NT2/D1 (cell line): ENCODE data around the gene NAA15.
A peak's percentile ranks its signal among the peaks of the same experiment; 100 is the strongest.
"Not testable (repeated sequence)": the region's sequence is repeated elsewhere in the genome, so short reads cannot be mapped to it uniquely, and the experiment has no call there.

Source experiments
- DNase-seq: peaks from one replicate; pipeline ENCODE4 v3.0.0-alpha.2; 2011; ENCODE audit warnings: low read depth, low spot score
- H3K27me3 ChIP-seq: 2 replicates; pipeline ENCODE4 v1.6.0; 2011; ENCODE audit warnings: mild to moderate bottlenecking; ENCODE audit not compliant: insufficient read length, insufficient read depth
- H3K36me3 ChIP-seq: 2 replicates; pipeline ENCODE4 v1.6.1; 2011; ENCODE audit warnings: mild to moderate bottlenecking, low read length, mixed read lengths; ENCODE audit not compliant: insufficient read depth, insufficient read length
- H3K4me1 ChIP-seq: 2 replicates; pipeline ENCODE4 v1.5.1; 2011; ENCODE audit not compliant: insufficient read depth, insufficient read length
- H3K4me3 ChIP-seq: 2 replicates; pipeline ENCODE4 v1.5.1; 2011; ENCODE audit warnings: low read depth; ENCODE audit not compliant: insufficient read length
- H3K9ac ChIP-seq: 2 replicates; pipeline ENCODE4 v1.6.0; 2011; ENCODE audit warnings: low read depth; ENCODE audit not compliant: insufficient read length
- H3K9me3 ChIP-seq: 2 replicates; pipeline ENCODE4 v1.5.1; 2011; ENCODE audit warnings: mild to moderate bottlenecking, low read length; ENCODE audit not compliant: insufficient read depth
- SUZ12 ChIP-seq: IDR thresholded peaks from 2 replicates; pipeline ENCODE4 v1.6.1; 2011; ENCODE audit not compliant: insufficient read length, insufficient read depth; ENCODE audit errors: extremely low read depth
- YY1 ChIP-seq: IDR thresholded peaks from 2 replicates; pipeline ENCODE4 v1.6.1; 2011; ENCODE audit not compliant: insufficient read length, insufficient read depth
- ZNF274 ChIP-seq: IDR thresholded peaks from 2 replicates; pipeline ENCODE4 v1.6.1; 2011; ENCODE audit warnings: mild to moderate bottlenecking, low read depth, low read length

The NAA15 gene

DNA sequence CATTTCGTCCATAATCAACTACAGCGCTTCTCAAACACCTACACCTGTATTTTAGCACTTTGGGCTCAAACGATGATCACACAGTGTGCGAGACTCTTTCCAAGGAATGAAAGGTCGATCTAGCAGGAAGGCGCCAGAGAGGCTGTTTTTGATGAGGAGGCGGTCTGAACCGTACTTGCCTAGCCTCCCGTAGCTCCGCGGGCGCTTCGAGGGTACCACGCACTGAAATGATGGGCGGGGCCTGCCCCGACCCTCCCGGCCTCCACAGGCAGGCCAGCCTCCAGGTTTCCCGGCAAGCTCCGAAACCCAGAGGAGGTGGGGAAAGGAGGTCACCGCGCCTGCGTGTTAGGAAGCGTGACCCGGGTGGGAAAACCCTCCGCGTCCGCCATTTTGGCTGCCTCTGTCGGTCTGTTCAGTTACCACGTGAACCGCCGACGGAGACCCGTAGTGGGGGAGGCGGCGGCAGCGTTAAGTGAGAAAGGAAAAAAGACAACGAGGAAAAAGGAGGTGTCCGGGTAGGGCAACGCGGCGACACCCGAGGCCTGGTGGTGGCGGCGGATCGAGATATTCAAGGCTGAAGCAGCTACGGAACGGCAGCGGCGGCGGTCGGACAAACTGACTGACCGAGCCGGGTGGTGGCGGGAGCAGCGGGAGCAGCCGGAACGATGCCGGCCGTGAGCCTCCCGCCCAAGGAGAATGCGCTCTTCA is at the start of gene NAA15:
NAA15 (plus strand) TSS at position 393 of the 708 bp plus-strand sequence; CDS start at position 666, 273 bp downstream.
- TF ChIP-seq YY1 = peak; percentile 85
- no peak for TF ChIP-seq ZNF274
- peaks cover 6% of the 10 kb centered on the region; the same call in 1 of the 2 replicates for H3K9me3 ChIP-seq
- H3K27me3 ChIP-seq = no peaks in the 10 kb centered on the region
- H3K4me1 ChIP-seq = no peaks in the 10 kb centered on the region
- DNase-seq = peak; percentile 92
- peak within 1 kb of the TSS; percentile 98 for H3K9ac ChIP-seq
- peaks cover 19% of the 10 kb centered on the region for H3K36me3 ChIP-seq
- peak within 1 kb of the TSS; percentile 93 for H3K4me3 ChIP-seq

DNA sequence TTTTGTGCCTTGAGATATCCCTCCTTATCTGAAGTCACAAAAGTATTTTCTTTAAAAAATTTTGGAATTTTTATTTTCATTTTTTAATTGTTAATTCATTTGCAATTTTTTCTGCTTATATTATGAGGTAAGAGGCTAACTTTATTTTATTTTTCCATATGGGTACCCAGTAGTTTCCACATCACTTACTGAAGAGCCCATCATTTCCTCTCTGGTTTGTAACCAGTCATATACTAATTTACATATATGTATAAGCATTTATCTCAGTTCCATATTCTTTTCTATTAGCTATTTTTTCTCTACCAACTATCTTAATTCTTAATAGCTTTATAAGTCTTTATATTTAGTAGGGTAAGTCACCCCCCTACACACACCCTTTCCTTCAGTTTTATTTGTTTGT is 48.3 kb upstream of the NAA15 start:
- no peaks in the 10 kb centered on the region for H3K27me3 ChIP-seq
- DNase-seq = no peak
- H3K4me1 ChIP-seq = no peaks in the 10 kb centered on the region
- no peak overlapping the region for H3K4me3 ChIP-seq
- no peak overlapping the region for H3K9ac ChIP-seq
- no peak for TF ChIP-seq SUZ12
- TF ChIP-seq YY1 = no peak
- TF ChIP-seq ZNF274 = no peak
- no peaks in the 10 kb centered on the region for H3K9me3 ChIP-seq
- H3K36me3 ChIP-seq = no peaks in the 10 kb centered on the region

DNA sequence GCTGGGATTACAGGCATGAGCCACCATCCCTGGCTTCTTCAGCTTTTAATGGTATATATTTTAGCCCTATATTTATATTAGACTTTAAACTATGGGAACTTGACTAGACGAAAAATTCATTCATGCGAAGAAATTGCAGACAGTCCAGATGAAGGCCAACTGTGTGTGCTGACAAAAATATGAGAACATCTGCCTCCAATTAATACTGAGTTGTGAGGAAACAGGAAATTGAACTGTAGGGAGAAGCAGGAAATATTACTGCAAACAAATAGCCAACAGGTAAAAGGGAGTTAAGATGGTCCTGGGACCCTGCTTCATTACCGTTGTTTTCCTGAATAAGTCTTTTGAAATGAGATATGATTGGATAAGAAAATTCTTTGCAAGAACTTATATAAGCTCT is 47.6 kb upstream of the NAA15 start:
- no peaks in the 10 kb centered on the region for H3K27me3 ChIP-seq
- TF ChIP-seq ZNF274 (no peak), SUZ12 (no peak), YY1 (no peak)
- no peak for DNase-seq
- H3K9me3 ChIP-seq = no peaks in the 10 kb centered on the region
- no peaks in the 10 kb centered on the region for H3K4me1 ChIP-seq
- H3K9ac ChIP-seq = no peak overlapping the region
- no peaks in the 10 kb centered on the region for H3K36me3 ChIP-seq
- no peak overlapping the region for H3K4me3 ChIP-seq

DNA sequence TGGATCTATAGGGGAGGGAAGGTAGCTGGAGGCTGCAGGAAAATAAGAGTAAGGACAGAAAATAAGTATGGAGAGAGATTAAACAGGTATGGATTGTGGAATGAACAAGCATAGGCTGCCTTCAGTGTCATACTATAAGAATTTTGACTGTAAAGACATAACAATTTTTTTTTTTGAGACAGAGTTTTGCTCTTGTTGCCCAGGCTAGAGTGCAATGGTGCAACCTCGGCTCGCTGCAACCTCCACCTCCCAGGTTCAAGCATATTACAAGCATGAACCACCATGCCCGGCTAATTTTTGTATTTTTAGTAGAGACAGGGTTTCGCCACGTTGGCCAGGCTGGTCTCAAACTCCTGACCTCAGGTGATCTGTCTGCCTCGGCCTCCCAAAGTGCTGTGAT is 45.7 kb upstream of the NAA15 start:
- H3K27me3 ChIP-seq, H3K4me3 ChIP-seq, H3K9me3 ChIP-seq, H3K9ac ChIP-seq, H3K4me1 ChIP-seq, H3K36me3 ChIP-seq, DNase-seq: not testable (repeated sequence)

DNA sequence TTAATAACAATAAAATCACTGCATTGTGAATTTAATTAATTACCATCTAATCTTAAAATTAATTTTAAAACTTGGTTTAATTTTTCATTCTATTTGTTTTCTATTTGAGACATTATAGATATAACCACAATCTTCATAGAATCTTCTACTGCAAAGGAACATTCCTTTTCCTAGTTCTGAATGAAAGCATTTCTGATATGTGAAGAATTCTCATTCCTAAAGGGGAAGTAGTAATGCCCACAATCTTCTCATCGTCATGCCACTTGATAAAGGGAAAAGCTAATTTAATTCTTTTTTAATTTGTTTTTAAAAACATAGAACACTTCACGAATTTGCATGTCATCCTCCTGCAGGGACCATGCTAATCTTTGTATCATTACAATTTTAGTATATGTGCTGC is 45.0 kb upstream of the NAA15 start:
- no peak overlapping the region for H3K4me3 ChIP-seq
- H3K36me3 ChIP-seq = no peaks in the 10 kb centered on the region
- H3K27me3 ChIP-seq = no peaks in the 10 kb centered on the region
- no peak overlapping the region for H3K9ac ChIP-seq
- H3K9me3 ChIP-seq = no peaks in the 10 kb centered on the region
- H3K4me1 ChIP-seq = no peaks in the 10 kb centered on the region
- DNase-seq = no peak
- TF ChIP-seq YY1 = no peak
- no peak for TF ChIP-seq ZNF274
- TF ChIP-seq SUZ12 = no peak

DNA sequence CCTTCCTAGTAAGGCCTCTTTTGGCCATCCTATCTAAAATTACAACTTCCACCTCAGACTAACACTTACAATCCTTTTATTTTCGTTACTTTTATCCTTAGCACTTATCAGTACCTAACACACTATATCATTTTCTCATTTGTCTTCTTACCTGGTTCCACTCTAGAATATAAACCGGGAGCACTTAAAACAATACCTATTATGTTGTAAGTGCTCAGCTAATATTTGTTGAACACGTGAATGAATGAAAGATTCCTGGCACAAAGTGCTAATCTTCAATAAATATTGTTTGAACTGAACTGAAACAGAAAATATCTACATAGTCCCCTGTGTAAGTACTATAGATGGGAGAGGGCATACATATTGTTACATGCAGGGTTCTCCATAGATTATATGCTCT is 35.7 kb upstream of the NAA15 start:
- no peaks in the 10 kb centered on the region for H3K36me3 ChIP-seq
- no peak for DNase-seq
- H3K9ac ChIP-seq = no peak overlapping the region
- no peak overlapping the region for H3K4me3 ChIP-seq
- no peaks in the 10 kb centered on the region for H3K4me1 ChIP-seq
- no peaks in the 10 kb centered on the region for H3K9me3 ChIP-seq
- no peak for TF ChIP-seq YY1
- TF ChIP-seq SUZ12 = no peak
- TF ChIP-seq ZNF274 = no peak
- H3K27me3 ChIP-seq = no peaks in the 10 kb centered on the region

DNA sequence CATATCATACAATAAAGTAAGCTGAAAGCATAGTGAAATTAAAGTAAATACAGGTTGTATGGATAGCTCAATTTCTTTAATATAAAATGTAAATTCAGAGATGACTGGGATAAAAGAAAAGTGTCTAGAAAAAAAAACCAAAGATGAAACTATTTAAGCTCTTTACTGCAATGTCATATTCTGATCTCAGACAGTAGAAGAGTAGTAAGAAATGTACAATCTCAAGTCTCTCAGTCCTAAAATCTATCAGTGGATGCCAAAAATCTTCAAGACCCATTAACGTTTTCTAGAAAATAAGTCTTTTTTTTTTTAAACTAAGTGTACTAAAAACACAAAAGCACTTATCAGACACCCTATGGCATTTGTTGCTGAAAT is 35.1 kb upstream of the NAA15 start:
- no peak overlapping the region for H3K4me3 ChIP-seq
- no peaks in the 10 kb centered on the region for H3K36me3 ChIP-seq
- H3K9ac ChIP-seq = no peak overlapping the region
- TF ChIP-seq YY1 (no peak), ZNF274 (no peak), SUZ12 (no peak)
- H3K27me3 ChIP-seq = no peaks in the 10 kb centered on the region
- DNase-seq = no peak
- no peaks in the 10 kb centered on the region for H3K4me1 ChIP-seq
- H3K9me3 ChIP-seq = no peaks in the 10 kb centered on the region

DNA sequence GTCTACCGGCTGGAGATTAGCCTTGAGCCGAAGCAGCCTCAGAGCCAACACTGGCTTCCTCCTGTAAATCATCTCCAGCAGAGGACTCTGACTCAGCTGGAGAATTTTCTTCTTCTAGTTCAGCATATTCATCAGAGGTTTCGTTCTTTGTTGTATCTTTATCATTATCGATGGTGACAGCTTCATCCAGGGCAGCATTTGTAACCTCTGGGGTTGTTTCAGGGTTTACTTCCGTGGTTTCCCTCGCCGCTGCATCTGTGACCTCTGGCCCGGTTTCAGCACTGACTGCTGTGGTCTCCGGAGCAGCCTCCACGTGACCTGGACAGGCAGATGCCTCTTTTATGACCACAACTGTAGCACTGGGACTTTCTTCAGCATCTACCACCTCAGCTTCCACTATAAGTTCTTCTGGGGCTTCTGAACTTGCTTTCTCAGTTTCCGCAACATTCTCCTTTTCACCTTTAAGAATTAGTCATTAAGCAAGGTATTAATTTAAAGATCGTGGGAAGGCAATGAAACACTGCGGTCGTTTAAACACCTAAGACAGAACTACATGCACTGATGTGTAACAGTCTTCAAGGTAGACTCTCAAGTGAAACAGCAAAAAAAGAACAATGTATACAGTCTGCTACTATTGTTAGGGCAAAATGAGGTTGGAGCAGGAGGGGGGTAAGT is 34.6 kb upstream of the NAA15 start:
- TF ChIP-seq YY1 (no peak), SUZ12 (no peak), ZNF274 (no peak)
- Histone ChIP-seq H3K4me1 (no peaks in the 10 kb centered on the region), H3K4me3 (no peak overlapping the region), H3K27me3 (no peaks in the 10 kb centered on the region), H3K9ac (no peak overlapping the region), H3K9me3 (no peaks in the 10 kb centered on the region), H3K36me3 (no peaks in the 10 kb centered on the region)
- no peak for DNase-seq
